HCT116 (cell line): ENCODE results near the gene CUX1. TPM values are rescaled to one million over a fixed set of nuclear protein-coding genes. Genes with fewer than 3 reads are reported as not detected.

Source experiments
- ATAC-seq: fragments of 200-7000 bp; cut with Tn5 transposase; 2 replicates; pipeline ENCODE4 v1.9.1; 2020; ENCODE audit warnings: mild to moderate bottlenecking, moderate library complexity
- BruUV-seq: library from RNA; stranded (reverse); fragments of 400-500 nt; replicated peaks from 2 replicates; lab custom pipeline; 2021; lab: Mats Ljungman, UMichigan
- CTCF ChIA-PET: fragments of 300-600 bp; sonication (Branson Sonifier 250); formaldehyde crosslinking; loops from one replicate; lab custom pipeline; 2021; ENCODE audit warnings: antibody characterized with exemption; lab: Charles Lee
- POLR2A ChIA-PET: fragments of 300-600, 350-600 bp; sonication (Branson Sonifier 250); formaldehyde crosslinking; loops from one replicate; lab custom pipeline; 2021; ENCODE audit warnings: antibody characterized with exemption; lab: Charles Lee
- RAD21 ChIA-PET, 2 experiments: fragments of 300-600 bp; sonication (Branson Sonifier 250); formaldehyde crosslinking; loops; one replicate each; lab custom pipeline; 2023; ENCODE audit warnings: low total read pairs in 2 of 2; ENCODE audit not compliant: uncharacterized antibody in 2 of 2, unreplicated experiment in 2 of 2, low non-redundant PET in 1 of 2; lab: Charles Lee
- DNase-seq: peaks from one replicate; pipeline ENCODE4 v3.0.0-alpha.2; 2010; ENCODE audit warnings: low read depth, low spot score
- H2AFZ ChIP-seq: fragments of 200-600 bp; shearing (Covaris generic), sonication (generic); 2 replicates; pipeline ENCODE4 v1.6.1; 2017; ENCODE audit warnings: low read depth, mixed run types, mixed read lengths, antibody characterized with exemption, low read length; ENCODE audit not compliant: poor library complexity, severe bottlenecking
- H3K27ac ChIP-seq: 2 replicates; pipeline ENCODE4 v1.5.1; 2012; ENCODE audit warnings: low read depth, low read length
- H3K27me3 ChIP-seq: fragments of 200-600 bp; sonication (generic); 2 replicates; pipeline ENCODE4 v1.6.1; 2016; ENCODE audit warnings: mixed run types, low read length, mixed read lengths; ENCODE audit not compliant: insufficient read depth
- H3K36me3 ChIP-seq, 2 experiments: fragments of 200-500 bp in 1 of 2; fragments of 200-600 bp in 1 of 2; sonication (Bioruptor generic) in 1 of 2; sonication (generic) in 1 of 2; 2 replicates each; pipeline versions ENCODE4 v1.5.1 to v1.6.1; 2014 to 2016; ENCODE audit warnings: low read length in 2 of 2, inconsistent platforms in 1 of 2, mixed read lengths in 1 of 2, mixed run types in 1 of 2; ENCODE audit not compliant: insufficient read depth in 2 of 2, control insufficient read depth in 1 of 2
- H3K4me1 ChIP-seq, 2 experiments: fragments of 200-600 bp in 1 of 2; sonication (generic) in 1 of 2; 2 replicates each; pipeline versions ENCODE4 v1.5.1 to v1.6.1; 2012 to 2017; ENCODE audit warnings: low read length in 2 of 2, inconsistent platforms in 1 of 2, mild to moderate bottlenecking in 1 of 2, mixed read lengths in 1 of 2, mixed run types in 1 of 2, moderate library complexity in 1 of 2; ENCODE audit not compliant: insufficient read depth in 2 of 2, control insufficient read depth in 1 of 2
- H3K4me2 ChIP-seq: fragments of 200-600 bp; sonication (generic); 2 replicates; pipeline ENCODE4 v1.6.1; 2017; ENCODE audit warnings: mixed run types, low read length, mixed read lengths
- H3K4me3 ChIP-seq, 2 experiments: fragments of 200-600 bp in 1 of 2; sonication (generic) in 1 of 2; replicated peaks in 1 of 2; 2 replicates each; pipeline ENCODE4 v1.5.1; 2011 to 2016; ENCODE audit warnings: low read length in 2 of 2, control low read depth in 1 of 2, low read depth in 1 of 2, mild to moderate bottlenecking in 1 of 2, mixed read lengths in 1 of 2, mixed run types in 1 of 2
- H3K79me2 ChIP-seq: fragments of 200-600 bp; sonication (generic); 2 replicates; pipeline ENCODE4 v1.6.1; 2017; ENCODE audit warnings: mild to moderate bottlenecking, mixed run types, low read length, moderate library complexity, mixed read lengths; ENCODE audit not compliant: insufficient read depth
- H3K9ac ChIP-seq: fragments of 200-600 bp; sonication (generic); 2 replicates; pipeline ENCODE4 v1.6.1; 2016; ENCODE audit warnings: low read length, mixed read lengths
- H3K9me2 ChIP-seq: fragments of 200-600 bp; sonication (generic), shearing (Covaris generic); 2 replicates; pipeline ENCODE4 v1.6.1; 2017; ENCODE audit warnings: mixed run types, mild to moderate bottlenecking, moderate library complexity; ENCODE audit not compliant: insufficient read depth
- H3K9me3 ChIP-seq, 2 experiments: fragments of 200-500 bp in 1 of 2; fragments of 200-600 bp in 1 of 2; sonication (Bioruptor generic) in 1 of 2; sonication (generic) in 1 of 2; 2 replicates each; pipeline ENCODE4 v1.6.1; 2014 to 2017; ENCODE audit warnings: low read length in 2 of 2, mixed read lengths in 2 of 2, inconsistent platforms in 1 of 2, low read depth in 1 of 2, mild to moderate bottlenecking in 1 of 2, mixed run types in 1 of 2, moderate library complexity in 1 of 2; ENCODE audit not compliant: control insufficient read depth in 1 of 2, insufficient read depth in 1 of 2
- H4K20me1 ChIP-seq: fragments of 200-600 bp; sonication (generic), shearing (Covaris generic); 2 replicates; pipeline ENCODE4 v1.6.1; 2017; ENCODE audit warnings: mixed run types, mild to moderate bottlenecking, moderate library complexity; ENCODE audit not compliant: insufficient read depth
- CEBPB ChIP-seq: IDR thresholded peaks from 2 replicates; pipeline ENCODE4 v1.6.1; 2012; ENCODE audit warnings: low read depth
- EGR1 ChIP-seq: IDR thresholded peaks from 2 replicates; pipeline ENCODE4 v1.6.1; 2012; ENCODE audit warnings: low read depth
- ELF1 ChIP-seq: IDR thresholded peaks from 2 replicates; pipeline ENCODE4 v1.6.1; 2012; ENCODE audit warnings: low read depth, borderline replicate concordance
- EZH2 ChIP-seq: fragments of 200-600 bp; sonication (generic); IDR thresholded peaks from 2 replicates; pipeline ENCODE4 v1.6.1; 2017; ENCODE audit warnings: antibody characterized with exemption, mixed run types
- EZH2phosphoT487 ChIP-seq: fragments of 200-600 bp; IDR thresholded peaks from 2 replicates; pipeline ENCODE4 v1.6.1; 2018; ENCODE audit warnings: antibody characterized with exemption, borderline replicate concordance
- FOSL1 ChIP-seq: IDR thresholded peaks from 2 replicates; pipeline ENCODE4 v1.6.1; 2012; ENCODE audit warnings: low read depth
- JUND ChIP-seq: IDR thresholded peaks from 2 replicates; pipeline ENCODE4 v1.6.1; 2012
- POLR2AphosphoS5 ChIP-seq: IDR thresholded peaks from 2 replicates; pipeline ENCODE4 v1.6.1; 2011; ENCODE audit warnings: mild to moderate bottlenecking, low read depth, low read length, moderate library complexity
- RAD21 ChIP-seq: IDR thresholded peaks from 2 replicates; pipeline ENCODE4 v1.6.1; 2012; ENCODE audit warnings: low read depth, mild to moderate bottlenecking
- SIN3A ChIP-seq: IDR thresholded peaks from 2 replicates; pipeline ENCODE4 v1.6.1; 2012; ENCODE audit warnings: low read depth
- SP1 ChIP-seq: IDR thresholded peaks from 2 replicates; pipeline ENCODE4 v1.6.1; 2012; ENCODE audit warnings: low read depth
- YY1 ChIP-seq: IDR thresholded peaks from 2 replicates; pipeline ENCODE4 v1.6.1; 2011; ENCODE audit warnings: low read length, low read depth, moderate library complexity, mild to moderate bottlenecking; ENCODE audit not compliant: insufficient replicate concordance; ENCODE audit errors: extremely low read depth
- ZNF274 ChIP-seq: fragments of 200-500 bp; sonication (Bioruptor generic); IDR thresholded peaks from 2 replicates; pipeline ENCODE4 v1.6.1; 2014; ENCODE audit warnings: mild to moderate bottlenecking, low read depth, low read length, inconsistent platforms
- intact Hi-C: fragments of 100-400 bp; cut with micrococcal nuclease; formaldehyde crosslinking; loops from 2 replicates; pipeline ENCODE4 v1.10.0; 2022
- total RNA-seq: library from RNA; stranded (reverse); gene quantifications from one replicate; pipeline ENCODE4 v1.2.1, GENCODE V29; 2021; ENCODE audit not compliant: unreplicated experiment
- TF ChIP-seq, protein P1 (sequence below): IDR thresholded peaks from 2 replicates; pipeline ENCODE4 v1.6.1; 2012; ENCODE audit warnings: low read depth
- TF ChIP-seq, protein P2 (sequence below): IDR thresholded peaks from 2 replicates; pipeline ENCODE4 v1.6.1; 2012
- TF ChIP-seq, protein P3 (sequence below), 3 experiments: fragments of 200-600 bp in 1 of 3; sonication (generic) in 1 of 3; IDR thresholded peaks in 2 of 3; conservative IDR thresholded peaks in 1 of 3; 2 replicates each; pipeline ENCODE4 v1.5.1; 2012 to 2017; ENCODE audit warnings: low read depth in 2 of 3, low read length in 2 of 3, antibody characterized with exemption in 1 of 3, borderline replicate concordance in 1 of 3, control low read depth in 1 of 3, mild to moderate bottlenecking in 1 of 3, mixed read lengths in 1 of 3, mixed run types in 1 of 3, moderate library complexity in 1 of 3; ENCODE audit not compliant: insufficient read depth in 1 of 3

Gene CUX1
- total RNA-seq, 1 experiment from 2014 or later = 68.9 TPM

GRCh38 chr7:101826081-101826835 is 8.8 kb downstream of the CUX1 start (continued):
- TF ChIP-seq, protein P1, sequence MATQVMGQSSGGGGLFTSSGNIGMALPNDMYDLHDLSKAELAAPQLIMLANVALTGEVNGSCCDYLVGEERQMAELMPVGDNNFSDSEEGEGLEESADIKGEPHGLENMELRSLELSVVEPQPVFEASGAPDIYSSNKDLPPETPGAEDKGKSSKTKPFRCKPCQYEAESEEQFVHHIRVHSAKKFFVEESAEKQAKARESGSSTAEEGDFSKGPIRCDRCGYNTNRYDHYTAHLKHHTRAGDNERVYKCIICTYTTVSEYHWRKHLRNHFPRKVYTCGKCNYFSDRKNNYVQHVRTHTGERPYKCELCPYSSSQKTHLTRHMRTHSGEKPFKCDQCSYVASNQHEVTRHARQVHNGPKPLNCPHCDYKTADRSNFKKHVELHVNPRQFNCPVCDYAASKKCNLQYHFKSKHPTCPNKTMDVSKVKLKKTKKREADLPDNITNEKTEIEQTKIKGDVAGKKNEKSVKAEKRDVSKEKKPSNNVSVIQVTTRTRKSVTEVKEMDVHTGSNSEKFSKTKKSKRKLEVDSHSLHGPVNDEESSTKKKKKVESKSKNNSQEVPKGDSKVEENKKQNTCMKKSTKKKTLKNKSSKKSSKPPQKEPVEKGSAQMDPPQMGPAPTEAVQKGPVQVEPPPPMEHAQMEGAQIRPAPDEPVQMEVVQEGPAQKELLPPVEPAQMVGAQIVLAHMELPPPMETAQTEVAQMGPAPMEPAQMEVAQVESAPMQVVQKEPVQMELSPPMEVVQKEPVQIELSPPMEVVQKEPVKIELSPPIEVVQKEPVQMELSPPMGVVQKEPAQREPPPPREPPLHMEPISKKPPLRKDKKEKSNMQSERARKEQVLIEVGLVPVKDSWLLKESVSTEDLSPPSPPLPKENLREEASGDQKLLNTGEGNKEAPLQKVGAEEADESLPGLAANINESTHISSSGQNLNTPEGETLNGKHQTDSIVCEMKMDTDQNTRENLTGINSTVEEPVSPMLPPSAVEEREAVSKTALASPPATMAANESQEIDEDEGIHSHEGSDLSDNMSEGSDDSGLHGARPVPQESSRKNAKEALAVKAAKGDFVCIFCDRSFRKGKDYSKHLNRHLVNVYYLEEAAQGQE = no peak
- no peak for TF ChIP-seq EGR1
- TF ChIP-seq CEBPB = no peak
- no peak for TF ChIP-seq EZH2
- TF ChIP-seq EZH2phosphoT487 = no peak
- TF ChIP-seq, protein P2, sequence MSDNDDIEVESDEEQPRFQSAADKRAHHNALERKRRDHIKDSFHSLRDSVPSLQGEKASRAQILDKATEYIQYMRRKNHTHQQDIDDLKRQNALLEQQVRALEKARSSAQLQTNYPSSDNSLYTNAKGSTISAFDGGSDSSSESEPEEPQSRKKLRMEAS = no peak
- no peak for TF ChIP-seq SIN3A
- no peak for TF ChIP-seq FOSL1

DNA sequence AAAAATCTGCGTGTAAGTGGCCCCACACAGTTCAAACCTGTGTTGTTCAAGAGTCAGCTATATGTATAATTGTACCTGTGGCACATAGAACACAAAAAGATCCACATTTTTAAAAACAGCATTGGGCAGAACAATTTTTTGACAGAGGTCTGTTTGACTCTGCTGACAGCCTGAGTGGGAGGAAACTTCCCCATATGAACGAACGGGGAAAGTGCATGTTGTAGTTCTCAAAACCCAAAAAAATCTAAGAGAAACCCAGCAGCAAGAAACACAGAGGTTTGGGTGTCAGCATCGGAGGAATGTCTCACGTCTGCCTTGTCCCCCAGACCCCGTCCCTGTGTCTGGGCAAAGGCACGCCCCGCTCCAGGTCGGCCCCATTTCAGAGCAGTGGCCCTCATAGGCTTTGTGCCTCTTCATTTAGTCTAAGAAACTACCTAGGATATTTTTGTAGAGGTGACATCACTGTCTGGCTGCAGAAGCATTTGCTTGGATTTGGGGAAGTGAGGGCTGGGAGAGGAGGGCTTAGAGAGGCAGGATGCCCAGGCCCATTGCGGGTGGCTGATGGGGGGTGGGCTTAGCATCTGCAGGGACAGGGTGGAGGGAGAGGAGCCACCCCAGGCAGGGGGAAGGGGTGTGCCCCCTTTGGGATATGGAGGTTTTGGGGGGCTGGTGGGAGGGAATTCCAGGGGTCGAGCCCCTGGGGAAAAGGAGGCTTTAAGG is 11.0 kb downstream of the CUX1 start:
- Histone ChIP-seq H2AFZ (no peak overlapping the region), H3K9me3 (no peaks in the 10 kb centered on the region), H4K20me1 (no peaks in the 10 kb centered on the region; the same call in 1 of the 2 replicates), H3K4me1 (no peaks in the 10 kb centered on the region), H3K36me3 (no peaks in the 10 kb centered on the region; a peak in 1 of 4 replicates), H3K4me2 (no peak overlapping the region), H3K9me2 (no peaks in the 10 kb centered on the region), H3K27me3 (no peaks in the 10 kb centered on the region), H3K79me2 (peaks cover 99% of the 10 kb centered on the region), H3K9ac (no peak overlapping the region), H3K4me3 (no peak overlapping the region), H3K27ac (no peak overlapping the region)
- POLR2A ChIA-PET = no interaction called here
- CTCF ChIA-PET = no interaction called here
- ATAC-seq = no peak
- DNase-seq = no peak
- no TSS peak for BruUV-seq
- intact Hi-C loops = no loop called here
- RAD21 ChIA-PET = no interaction called here
- TF ChIP-seq YY1 (no peak), POLR2AphosphoS5 (no peak), CEBPB (no peak), SP1 (no peak), EGR1 (no peak), EZH2 (no peak), SIN3A (no peak), JUND (no peak), ELF1 (no peak), RAD21 (no peak), FOSL1 (no peak), ZNF274 (no peak)
- TF ChIP-seq, protein P3, sequence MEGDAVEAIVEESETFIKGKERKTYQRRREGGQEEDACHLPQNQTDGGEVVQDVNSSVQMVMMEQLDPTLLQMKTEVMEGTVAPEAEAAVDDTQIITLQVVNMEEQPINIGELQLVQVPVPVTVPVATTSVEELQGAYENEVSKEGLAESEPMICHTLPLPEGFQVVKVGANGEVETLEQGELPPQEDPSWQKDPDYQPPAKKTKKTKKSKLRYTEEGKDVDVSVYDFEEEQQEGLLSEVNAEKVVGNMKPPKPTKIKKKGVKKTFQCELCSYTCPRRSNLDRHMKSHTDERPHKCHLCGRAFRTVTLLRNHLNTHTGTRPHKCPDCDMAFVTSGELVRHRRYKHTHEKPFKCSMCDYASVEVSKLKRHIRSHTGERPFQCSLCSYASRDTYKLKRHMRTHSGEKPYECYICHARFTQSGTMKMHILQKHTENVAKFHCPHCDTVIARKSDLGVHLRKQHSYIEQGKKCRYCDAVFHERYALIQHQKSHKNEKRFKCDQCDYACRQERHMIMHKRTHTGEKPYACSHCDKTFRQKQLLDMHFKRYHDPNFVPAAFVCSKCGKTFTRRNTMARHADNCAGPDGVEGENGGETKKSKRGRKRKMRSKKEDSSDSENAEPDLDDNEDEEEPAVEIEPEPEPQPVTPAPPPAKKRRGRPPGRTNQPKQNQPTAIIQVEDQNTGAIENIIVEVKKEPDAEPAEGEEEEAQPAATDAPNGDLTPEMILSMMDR (IDR thresholded peaks at IDR 0.05 in 2 of 3, conservative IDR thresholded peaks at IDR 0.05 in 1 of 3; ENCODE audit: borderline replicate concordance in 1 of 3, insufficient read depth in 1 of 3, low read depth in 2 of 3, low read length in 2 of 3) = no peak
- TF ChIP-seq, protein P2 = no peak
